Heart right ventricle (tissue), 16 donors: Measurements from ENCODE around the gene SARNP. TPM values are rescaled to one million over a fixed set of nuclear protein-coding genes. Genes with fewer than 3 reads are reported as not detected.
A peak's percentile ranks its signal among the peaks of the same experiment; 100 is the strongest.
"Not testable (repeated sequence)": the region's sequence is repeated elsewhere in the genome, so short reads cannot be mapped to it uniquely, and the experiment has no call there.

Source experiments
- ATAC-seq, 8 donors: fragments of 200-7000 bp; cut with Tn5 transposase; one replicate each; pipeline ENCODE4 v1.9.1; 2020; ENCODE audit warnings: mild to moderate bottlenecking in 8 of 8, moderate library complexity in 8 of 8, moderate number of reproducible peaks in 1 of 8
- DNase-seq, 2 donors: peaks; one replicate each; pipeline ENCODE4 v3.0.0-alpha.2; 2020
- H3K27ac ChIP-seq, 10 donors: fragments of 200-600 bp; sonication (generic) in 2 of 10; one replicate each; pipeline versions ENCODE4 v1.5.0 to v1.8.0; 2020 to 2022; ENCODE audit warnings: mild to moderate bottlenecking in 3 of 10
- H3K27me3 ChIP-seq, 7 donors: fragments of 200-600 bp; one replicate each; pipeline ENCODE4 v1.8.0; 2021 to 2022; ENCODE audit warnings: mild to moderate bottlenecking in 2 of 7
- H3K36me3 ChIP-seq, 9 donors: fragments of 200-600 bp; sonication (generic) in 1 of 9; one replicate each; pipeline versions ENCODE4 v1.5.0 to v1.8.0; 2020 to 2022; ENCODE audit warnings: mild to moderate bottlenecking in 2 of 9
- H3K4me1 ChIP-seq, 9 donors: fragments of 200-600 bp; sonication (generic) in 1 of 9; one replicate each; pipeline versions ENCODE4 v1.5.0 to v1.8.0; 2020 to 2022; ENCODE audit warnings: mild to moderate bottlenecking in 4 of 9
- H3K4me3 ChIP-seq, 10 donors: fragments of 200-600 bp; sonication (generic) in 2 of 10; one replicate each; pipeline versions ENCODE4 v1.5.0 to v1.8.0; 2020 to 2022; ENCODE audit warnings: mild to moderate bottlenecking in 7 of 10, moderate library complexity in 2 of 10
- H3K9me3 ChIP-seq, 11 donors: fragments of 200-600 bp in 10 of 11; sonication (generic) in 2 of 11; one replicate each; pipeline versions ENCODE4 v1.5.0 to v1.8.0; 2013 to 2022; ENCODE audit warnings: mild to moderate bottlenecking in 2 of 11, control low read depth in 1 of 11, moderate library complexity in 1 of 11
- WGBS, 2 donors: extraction: QIAGEN DNeasy Blood & Tissue Kit; methylation state at CpG; one replicate each; pipeline ENCODE4 v1.1.7; 2013; ENCODE audit warnings: inconsistent platforms in 1 of 2; 5-methylcytosine and 5-hydroxymethylcytosine counted together
- intact Hi-C, 10 donors: fragments of 100-400 bp; cut with DNase I; formaldehyde crosslinking; loops; one replicate each; pipeline versions ENCODE4 v1.11.1 to v1.14.2; 2022
- long read RNA-seq, 3 donors: library from polyadenylated mRNA; unstranded; transcript quantifications; one replicate each; pipeline ENCODE4 v2.0.0, GENCODE V29; 2020 to 2021
- polyA plus RNA-seq, 2 donors: library from polyadenylated mRNA; stranded (reverse); fragments of 200-250 nt; gene quantifications; one replicate each; pipeline ENCODE4 v1.2.3, GENCODE V29; 2013
- total RNA-seq, 10 donors: library from RNA; stranded (reverse); fragmentation: NEBNext Ultra II Directional in 3 of 10; extraction: Animal tissue kit (Norgen Biotek cat#: 25700) in 3 of 10; gene quantifications; one replicate each; pipeline versions ENCODE4 v1.2.1 to v1.2.4, GENCODE V29; 2021 to 2023
- TF ChIP-seq, protein P1 (sequence below), 9 donors: fragments of 200-600 bp; sonication (generic) in 2 of 9; IDR thresholded peaks; one replicate each; pipeline versions ENCODE4 v1.5.0 to v1.8.0; 2021 to 2022; ENCODE audit warnings: antibody characterized with exemption in 9 of 9, mild to moderate bottlenecking in 5 of 9, moderate library complexity in 1 of 9
- donor health status: Arrhythmogenic right ventricular cardiomyopathy.
- donor health status: ischemic (EF 13 %, LVEDD 7.1; RV severe dilation, severe dysfunction).
- donor health status: healthy with polysubstance abuse.
- donor health status: DM: no; HTN: yes; CAD: no.
- donor health status: DM: no; HTN: no; CAD: no.
- donor health status: ischemic (EF 25% LVEDD 6.9; RV normal size, moderate dysfunction).
- donor health status: ischemic (EF 25% LVEDD 5.7; RV mildly dilated, moderate dysfunction).
- donor health status: healthy.
- donor health status: DM: yes; HTN: yes; CAD: no.
- donor health status: Ischemic cardiomyopathy.
- donor health status: ischemic (EF 35%, LVEDD 5.7; RV mildly dilated, moderate dysfunction).
- donor health status: nonischemic (EF 11% LVEDD 7.7; RV severe dilation, severe dysfunction).
- donor health status: DM: yes; HTN: yes; CAD: no.
- donor health status: PGD.
- donor health status: ischemic (EF 29% LVEDD 5.4; RV normal size, mild dysfunction).
- donor health status: nonischemic (EF 23%, LVEDD 6.1; RV moderate dilation, normal function).

Gene SARNP, protein sequence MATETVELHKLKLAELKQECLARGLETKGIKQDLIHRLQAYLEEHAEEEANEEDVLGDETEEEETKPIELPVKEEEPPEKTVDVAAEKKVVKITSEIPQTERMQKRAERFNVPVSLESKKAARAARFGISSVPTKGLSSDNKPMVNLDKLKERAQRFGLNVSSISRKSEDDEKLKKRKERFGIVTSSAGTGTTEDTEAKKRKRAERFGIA
- total RNA-seq, result 10 to 100 TPM; 47.5 to 58.0 (median 53.2) TPM
- polyA plus RNA-seq, result 100 to 1,000 TPM in 1 of 2 donors, 10 to 100 TPM in 1; 90.3 to 136 TPM
- long read RNA-seq, donor 1, transcript SARNP-201 (11 exons, 926 nt), result major isoform, 19 of 20 reads
- long read RNA-seq, donor 1, partial matches to known transcripts, result 0 of 20 reads
- long read RNA-seq, donor 1, other reads (novel, unspliced or antisense), result 1 of 20 reads
- long read RNA-seq, donor 2, transcript SARNP-201 (11 exons, 926 nt), result major isoform, 23 of 28 reads
- long read RNA-seq, donor 2, partial matches to known transcripts, result 1 of 28 reads
- long read RNA-seq, donor 2, other reads (novel, unspliced or antisense), result 2 of 28 reads
- long read RNA-seq, donor 3, transcript SARNP-201 (11 exons, 926 nt), result major isoform, 8 of 10 reads
- long read RNA-seq, donor 3, partial matches to known transcripts, result 2 of 10 reads
- long read RNA-seq, donor 3, other reads (novel, unspliced or antisense), result 0 of 10 reads

- peak; percentile 92 to 99 for DNase-seq
- Histone ChIP-seq H3K9me3 (no peaks in the 10 kb centered on the region), H3K4me1 (peaks cover 4 to 54% (median 37%) of the 10 kb centered on the region in 9 donors), H3K4me3 (peak within 1 kb of the TSS; percentile 57 to 89 (median 76)), H3K27ac (peak within 1 kb of the TSS; percentile 45 to 96 (median 84)), H3K27me3 (no peaks in the 10 kb centered on the region), H3K36me3 (peaks cover 0 to 69% (median 24%) of the 10 kb centered on the region in 9 donors)
- peak; percentile 98 to 99 (median 99) for ATAC-seq
- 0% methylated on average over 38 of the region's 38 CpGs for WGBS, 2 donors
- intact Hi-C loops, result loop anchor here in 3 of 10 donors (5.0 to 10.0 kb wide), 4 partner anchors 73 to 163 kb away; partner anchors contain the start of genes DGKA (in 1 of the 3) and GDF11 (in 1 of the 3)
- TF ChIP-seq, protein P1, sequence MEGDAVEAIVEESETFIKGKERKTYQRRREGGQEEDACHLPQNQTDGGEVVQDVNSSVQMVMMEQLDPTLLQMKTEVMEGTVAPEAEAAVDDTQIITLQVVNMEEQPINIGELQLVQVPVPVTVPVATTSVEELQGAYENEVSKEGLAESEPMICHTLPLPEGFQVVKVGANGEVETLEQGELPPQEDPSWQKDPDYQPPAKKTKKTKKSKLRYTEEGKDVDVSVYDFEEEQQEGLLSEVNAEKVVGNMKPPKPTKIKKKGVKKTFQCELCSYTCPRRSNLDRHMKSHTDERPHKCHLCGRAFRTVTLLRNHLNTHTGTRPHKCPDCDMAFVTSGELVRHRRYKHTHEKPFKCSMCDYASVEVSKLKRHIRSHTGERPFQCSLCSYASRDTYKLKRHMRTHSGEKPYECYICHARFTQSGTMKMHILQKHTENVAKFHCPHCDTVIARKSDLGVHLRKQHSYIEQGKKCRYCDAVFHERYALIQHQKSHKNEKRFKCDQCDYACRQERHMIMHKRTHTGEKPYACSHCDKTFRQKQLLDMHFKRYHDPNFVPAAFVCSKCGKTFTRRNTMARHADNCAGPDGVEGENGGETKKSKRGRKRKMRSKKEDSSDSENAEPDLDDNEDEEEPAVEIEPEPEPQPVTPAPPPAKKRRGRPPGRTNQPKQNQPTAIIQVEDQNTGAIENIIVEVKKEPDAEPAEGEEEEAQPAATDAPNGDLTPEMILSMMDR (IDR thresholded peaks at IDR 0.05), result no peak
Measured at GRCh38 chr12:55817345-55818139, at the start of gene SARNP, which contains the start of gene ORMDL2. Gene SARNP, minus strand, starts transcription at chr12:55817724. Its CDS starts 23 bp downstream, at chr12:55817701. Gene ORMDL2, plus strand, starts transcription at chr12:55818041. Its CDS starts 959 bp downstream, at chr12:55819000.

DNA sequence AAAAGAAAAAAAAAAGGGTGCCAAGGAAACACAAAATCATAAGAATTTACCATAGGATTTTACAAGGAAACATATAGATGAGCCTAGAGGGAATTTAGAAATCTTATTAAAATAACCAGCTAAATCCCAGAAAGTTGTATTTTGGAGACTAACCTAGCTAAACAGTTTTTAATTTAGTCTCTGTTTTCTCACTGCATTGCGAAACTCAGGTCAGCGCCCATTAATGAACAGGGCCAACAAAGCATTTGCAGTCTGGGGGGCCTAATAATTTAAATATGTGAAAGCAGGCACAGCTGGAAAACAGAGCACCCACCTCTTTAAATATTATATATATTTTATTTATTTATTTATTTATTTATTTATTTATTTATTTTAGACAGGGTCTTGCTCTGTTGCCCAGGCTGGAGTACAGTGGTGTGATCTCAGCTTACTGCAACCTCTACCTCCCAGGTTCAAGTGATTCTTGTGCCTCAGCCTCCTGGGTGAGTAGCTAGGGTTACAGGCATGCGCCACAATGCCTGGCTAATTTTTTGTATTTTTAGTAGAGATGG, 49.0 kb upstream of the SARNP start:
- intact Hi-C loops, H3K4me3 ChIP-seq, H3K27ac ChIP-seq, H3K36me3 ChIP-seq, DNase-seq, H3K27me3 ChIP-seq, ATAC-seq, H3K4me1 ChIP-seq: not testable (repeated sequence)
- H3K9me3 ChIP-seq, result peaks cover 0 to 21% (median 10%) of the 10 kb centered on the region in 11 donors
- 97 to 98% methylated on average over 3 of the region's 3 CpGs for WGBS, 2 donors

DNA sequence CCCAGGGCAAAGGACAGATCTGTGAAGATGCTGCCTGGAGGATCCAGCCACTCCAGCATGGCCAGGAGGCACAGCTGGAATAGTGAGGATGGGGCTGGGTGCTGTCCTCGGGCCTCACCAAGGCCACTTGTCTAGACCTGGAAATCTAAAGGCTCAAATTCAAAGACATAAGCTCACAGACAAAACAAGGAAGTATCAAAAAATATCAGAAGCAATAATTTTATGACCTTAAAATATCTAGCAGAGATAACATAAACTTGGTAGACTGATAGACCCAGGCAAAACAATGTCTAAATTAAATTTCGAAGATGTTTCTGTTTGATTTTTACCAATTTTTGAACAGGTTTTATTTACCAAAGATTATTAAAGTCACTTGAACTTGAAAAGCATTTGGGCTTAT, 47.8 kb upstream of the SARNP start:
- Histone ChIP-seq H3K27ac (no peak overlapping the region), H3K4me1 (no peaks in the 10 kb centered on the region), H3K27me3 (no peaks in the 10 kb centered on the region), H3K9me3 (peaks cover 0 to 21% (median 10%) of the 10 kb centered on the region in 11 donors), H3K4me3 (no peak overlapping the region), H3K36me3 (no peaks in the 10 kb centered on the region)
- TF ChIP-seq, protein P1 (IDR thresholded peaks at IDR 0.05), result no peak
- intact Hi-C loops, result no loop called here
- no peak for ATAC-seq
- WGBS, 2 donors, result 84 to 91% methylated on average over 2 of the region's 2 CpGs
- DNase-seq, result no peak

GRCh38 chr12:55862931-55863330, 45.4 kb upstream of the SARNP start:
- peaks cover 0 to 21% (median 10%) of the 10 kb centered on the region in 11 donors for H3K9me3 ChIP-seq
- H3K27ac ChIP-seq, DNase-seq, H3K36me3 ChIP-seq, H3K4me1 ChIP-seq, intact Hi-C loops, H3K27me3 ChIP-seq, H3K4me3 ChIP-seq, ATAC-seq: not testable (repeated sequence)
- WGBS, 2 donors, result 94 to 98% methylated on average over 13 of the region's 13 CpGs
